Coronary artery (tissue), 2 donors: ENCODE results near the gene SPAG7.

ENCODE experiments used
- DNase-seq: peaks from one replicate; pipeline ENCODE4 v3.0.0-alpha.2; 2017; ENCODE audit warnings: low spot score
- H3K27ac ChIP-seq, 2 donors: fragments of 200-600 bp; sonication (generic); one replicate each; pipeline ENCODE4 v1.5.1; 2016 to 2019
- H3K4me3 ChIP-seq: fragments of 200-600 bp; sonication (generic); 2 replicates; pipeline ENCODE4 v1.5.1; 2016; ENCODE audit warnings: mild to moderate bottlenecking, moderate library complexity
- CTCF ChIP-seq: fragments of 200-600 bp; sonication (generic); IDR thresholded peaks from one replicate; pipeline ENCODE4 v1.5.1; 2019; ENCODE audit warnings: antibody characterized with exemption

SPAG7 gene

GRCh38 chr17:4950075-4950745 lies 17.4 kb downstream of the SPAG7 start:
- peak; percentile 85 for DNase-seq
- Histone ChIP-seq H3K4me3 (peak overlapping the region; percentile 99), H3K27ac (peak overlapping the region; percentile 97 to 99)
- no peak for TF ChIP-seq CTCF

- peak; percentile 87 for DNase-seq
- TF ChIP-seq CTCF = no peak
- peak overlapping the region; percentile 97 to 99 for H3K27ac ChIP-seq
- H3K4me3 ChIP-seq = peak overlapping the region; percentile 99
These were observed 18.1 kb downstream of the SPAG7 start for GRCh38 chr17:4949321-4950074.

DNA sequence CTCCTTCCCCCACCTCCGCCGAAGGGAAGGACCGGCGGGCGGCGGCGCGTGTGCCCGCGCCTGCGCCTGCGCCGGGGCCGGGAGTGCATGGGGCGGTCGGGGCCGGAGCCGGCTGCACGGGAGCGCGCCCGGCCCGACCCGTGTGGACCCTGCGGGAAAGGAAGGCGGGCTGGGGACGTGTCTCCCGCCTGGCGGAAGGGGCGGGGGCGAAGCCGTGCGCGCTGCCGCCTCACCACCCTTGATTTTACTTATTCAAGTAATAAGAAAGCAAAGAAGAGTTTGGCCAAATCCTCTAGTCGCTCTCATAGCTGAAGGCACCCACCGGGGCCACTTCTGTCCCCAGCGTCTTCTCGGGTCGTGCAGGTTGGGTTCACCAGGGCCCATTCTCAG lies 18.7 kb downstream of the SPAG7 start:
- Histone ChIP-seq H3K27ac (peak overlapping the region; percentile 97 to 99), H3K4me3 (peak overlapping the region; percentile 99)
- no peak for TF ChIP-seq CTCF
- peak; percentile 89 for DNase-seq

DNA sequence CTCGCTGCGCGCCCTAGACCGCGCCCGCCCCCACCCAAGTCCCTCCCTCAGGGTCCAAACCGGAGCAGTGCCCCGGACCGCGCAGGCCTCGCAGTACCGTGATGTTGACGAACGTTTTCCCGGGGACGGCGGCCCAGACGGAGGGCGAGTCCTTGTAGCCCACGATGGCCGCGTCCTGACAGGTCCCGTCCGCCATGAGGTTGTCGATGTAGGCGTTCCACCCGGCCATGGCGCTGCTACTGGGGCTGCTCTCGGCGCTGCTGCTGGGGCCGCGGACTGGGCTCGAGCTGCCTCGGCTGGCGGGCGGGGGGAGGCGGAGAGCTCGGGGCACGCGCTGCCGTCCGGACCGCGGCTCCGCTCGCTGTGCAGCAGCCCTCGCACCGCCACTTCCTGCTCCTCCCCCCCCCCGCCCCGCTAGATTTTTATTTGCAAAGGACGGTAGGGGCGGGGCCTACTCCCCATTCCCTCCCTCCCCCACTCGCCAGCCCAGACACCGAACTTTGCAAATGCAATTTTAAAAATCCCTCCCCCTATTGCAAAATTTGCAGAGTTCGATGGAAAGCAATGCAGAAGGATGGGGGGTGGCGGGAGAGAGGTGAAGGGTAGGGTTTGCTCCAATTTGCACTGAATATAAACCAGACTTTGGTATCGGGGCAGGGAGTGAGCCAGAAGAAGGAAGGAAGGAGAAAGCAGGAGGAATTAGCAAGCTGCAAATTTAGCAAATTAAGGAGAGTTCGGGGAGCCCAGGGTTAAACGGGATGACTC lies 19.3 kb downstream of the SPAG7 start, which contains the start of gene PFN1:
Gene PFN1 (minus strand): TSS at position 365 of the 765 bp plus-strand sequence. CDS start 136 bp downstream, at position 229.
- no peak for TF ChIP-seq CTCF
- peak; percentile 94 for DNase-seq
- Histone ChIP-seq H3K4me3 (peak within 1 kb of the TSS; percentile 99), H3K27ac (peak within 1 kb of the TSS; percentile 97 to 99)

DNA sequence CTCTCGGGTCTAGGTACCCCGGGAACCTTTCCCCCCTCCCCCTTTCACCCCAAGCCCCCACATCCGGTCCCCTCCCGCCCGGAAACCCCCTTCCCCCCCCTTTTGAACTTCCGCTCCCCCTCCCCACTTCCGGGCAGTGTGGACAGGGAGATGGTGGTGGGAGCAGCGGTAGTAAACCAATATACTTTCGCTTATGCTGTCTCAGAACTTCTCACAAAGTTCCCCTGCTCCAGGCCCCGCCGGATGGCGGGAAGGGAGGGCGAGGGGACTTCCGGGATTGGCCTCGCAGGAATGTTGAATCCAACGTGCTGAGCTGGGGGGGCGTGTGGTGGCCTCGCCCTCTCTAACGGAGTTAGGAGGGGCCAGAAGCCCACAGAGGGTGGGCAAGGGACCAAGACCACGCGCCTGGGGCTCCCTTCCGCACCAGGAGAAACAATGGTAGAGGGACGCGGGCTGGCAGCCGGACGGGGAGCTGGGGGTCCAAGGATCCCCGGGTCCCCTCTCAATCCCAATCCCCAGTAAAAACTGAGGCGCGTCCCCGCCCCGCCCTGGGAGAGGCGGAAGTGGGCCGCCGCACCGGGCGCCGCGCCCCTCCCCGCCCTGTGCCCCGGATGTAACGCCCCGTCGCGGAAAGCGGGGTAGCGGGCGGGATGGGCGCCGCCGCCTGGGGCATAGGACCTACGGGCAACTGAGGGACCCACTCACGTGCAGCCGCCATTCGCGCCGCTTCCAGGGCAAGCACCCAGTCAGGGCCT lies 20.0 kb downstream of the SPAG7 start:
- DNase-seq = no peak
- Histone ChIP-seq H3K27ac (peak overlapping the region; percentile 90 to 99), H3K4me3 (peak overlapping the region; percentile 99)
- TF ChIP-seq CTCF = no peak

DNA sequence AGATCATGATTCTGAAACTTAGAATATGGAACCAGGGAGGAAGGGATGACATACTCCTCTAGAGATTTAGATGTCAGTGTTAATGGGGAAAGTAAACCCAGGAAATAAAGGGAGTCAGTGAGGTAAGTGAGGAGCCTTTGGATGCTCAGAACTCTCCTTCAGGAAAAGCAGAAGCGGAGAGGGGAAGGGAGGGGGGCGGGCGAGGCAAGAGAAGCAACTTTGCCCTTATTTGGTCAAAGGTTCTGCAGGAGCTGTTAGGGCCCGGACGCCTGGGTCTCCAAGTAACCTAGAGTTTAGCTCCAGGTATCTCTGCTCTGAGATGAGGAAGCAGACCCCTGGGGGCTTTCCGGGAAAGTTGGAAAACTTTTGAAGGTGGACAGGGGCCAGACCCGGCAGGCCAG lies 20.6 kb downstream of the SPAG7 start:
- no peak for TF ChIP-seq CTCF
- Histone ChIP-seq H3K27ac (peak overlapping the region; percentile 90 to 99), H3K4me3 (peak overlapping the region; percentile 99)
- no peak for DNase-seq
